Vagina (tissue), 2 donors: ENCODE measurements around the gene SUPT4H1.

Experiments
- POLR2AphosphoS5 ChIP-seq, 2 donors: sonication (generic); formaldehyde crosslinking; IDR thresholded peaks; one replicate each; pipeline ENCODE4 v1.9.0; 2017; ENCODE audit warnings: antibody characterized with exemption in 2 of 2, mild to moderate bottlenecking in 2 of 2, low read depth in 1 of 2; ENCODE audit not compliant: insufficient read depth in 1 of 2
- TF ChIP-seq, protein P1 (sequence below), 3 experiments: fragments of 450-650 bp in 2 of 3; fragments of 200-600 bp in 1 of 3; sonication (generic) in 1 of 3; IDR thresholded peaks; one replicate each; pipeline ENCODE4 v1.5.1; 2017 to 2019; ENCODE audit warnings: antibody characterized with exemption in 3 of 3, mild to moderate bottlenecking in 2 of 3, moderate library complexity in 2 of 3

DNA sequence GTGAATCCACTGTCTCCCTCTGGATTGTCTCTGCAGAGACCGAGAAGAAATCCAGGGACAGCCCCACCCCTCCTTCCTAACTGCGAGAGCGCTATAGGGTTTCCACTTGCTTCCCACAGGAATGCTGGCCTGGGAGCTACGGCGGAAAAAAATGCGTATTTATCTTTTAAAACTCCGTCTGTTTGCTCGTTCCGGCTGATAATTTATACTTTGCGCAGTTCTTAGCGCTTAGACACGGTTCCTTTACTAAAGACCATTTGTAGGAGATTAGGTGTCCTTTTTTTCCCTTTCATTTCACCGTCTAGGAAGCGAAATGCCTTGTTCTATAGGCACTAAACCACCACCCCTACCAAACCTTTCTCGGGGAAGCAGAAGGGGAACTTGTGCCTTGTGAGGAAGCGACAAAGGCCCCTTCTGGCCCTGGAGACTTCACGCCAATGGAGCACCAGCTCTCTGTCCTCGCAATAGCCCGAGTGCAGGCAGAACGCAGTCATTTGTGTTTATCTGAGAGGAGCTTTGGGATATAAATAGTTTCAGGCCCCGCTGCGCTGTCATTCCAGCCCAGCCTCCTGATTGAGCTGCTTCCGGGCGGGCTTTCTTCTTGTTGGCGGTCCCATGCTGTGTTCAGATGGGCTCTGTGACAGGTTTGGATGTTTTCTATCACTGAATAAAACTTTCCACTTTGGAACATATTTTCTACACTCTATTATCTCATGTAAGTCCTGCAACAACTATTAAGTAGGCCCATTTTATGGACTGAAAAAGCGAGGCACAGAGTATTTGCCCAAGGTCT, 791 bp upstream of the SUPT4H1 start:
- TF ChIP-seq POLR2AphosphoS5 (IDR thresholded peaks at IDR 0.05; ENCODE audit: insufficient read depth in 1 of 2, low read depth in 1 of 2) = no peak
- TF ChIP-seq, protein P1, sequence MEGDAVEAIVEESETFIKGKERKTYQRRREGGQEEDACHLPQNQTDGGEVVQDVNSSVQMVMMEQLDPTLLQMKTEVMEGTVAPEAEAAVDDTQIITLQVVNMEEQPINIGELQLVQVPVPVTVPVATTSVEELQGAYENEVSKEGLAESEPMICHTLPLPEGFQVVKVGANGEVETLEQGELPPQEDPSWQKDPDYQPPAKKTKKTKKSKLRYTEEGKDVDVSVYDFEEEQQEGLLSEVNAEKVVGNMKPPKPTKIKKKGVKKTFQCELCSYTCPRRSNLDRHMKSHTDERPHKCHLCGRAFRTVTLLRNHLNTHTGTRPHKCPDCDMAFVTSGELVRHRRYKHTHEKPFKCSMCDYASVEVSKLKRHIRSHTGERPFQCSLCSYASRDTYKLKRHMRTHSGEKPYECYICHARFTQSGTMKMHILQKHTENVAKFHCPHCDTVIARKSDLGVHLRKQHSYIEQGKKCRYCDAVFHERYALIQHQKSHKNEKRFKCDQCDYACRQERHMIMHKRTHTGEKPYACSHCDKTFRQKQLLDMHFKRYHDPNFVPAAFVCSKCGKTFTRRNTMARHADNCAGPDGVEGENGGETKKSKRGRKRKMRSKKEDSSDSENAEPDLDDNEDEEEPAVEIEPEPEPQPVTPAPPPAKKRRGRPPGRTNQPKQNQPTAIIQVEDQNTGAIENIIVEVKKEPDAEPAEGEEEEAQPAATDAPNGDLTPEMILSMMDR (IDR thresholded peaks at IDR 0.05) = no peak
